Testis (tissue), 3 donors: ENCODE measurements around the gene TNFRSF11A. TPM values are rescaled to one million over a fixed set of nuclear protein-coding genes. Genes with fewer than 3 reads are reported as not detected.
A peak's percentile ranks its signal among the peaks of the same experiment; 100 is the strongest.

Experiments used
- DNase-seq: peaks from one replicate; pipeline ENCODE4 v3.0.0-alpha.2; 2019
- H3K27ac ChIP-seq, 2 donors: fragments of 200-600 bp; sonication (generic); one replicate each; pipeline ENCODE4 v1.5.1; 2019
- H3K27me3 ChIP-seq: fragments of 200-600 bp; sonication (generic); one replicate; pipeline ENCODE4 v1.5.1; 2019
- H3K36me3 ChIP-seq: fragments of 200-600 bp; sonication (generic); one replicate; pipeline ENCODE4 v1.5.1; 2017; ENCODE audit warnings: low read depth; ENCODE audit errors: missing control alignments
- H3K4me1 ChIP-seq: fragments of 200-600 bp; sonication (generic); one replicate; pipeline ENCODE4 v1.5.1; 2019
- H3K4me3 ChIP-seq, 2 donors: fragments of 200-600 bp; sonication (generic); one replicate each; pipeline ENCODE4 v1.5.1; 2017 to 2019
- H3K9me3 ChIP-seq: fragments of 200-600 bp; sonication (generic); one replicate; pipeline ENCODE4 v1.5.1; 2017
- POLR2A ChIP-seq: fragments of 450-650 bp; IDR thresholded peaks from one replicate; pipeline ENCODE4 v1.6.1; 2017; ENCODE audit warnings: antibody characterized with exemption, mild to moderate bottlenecking, moderate library complexity
- WGBS, 2 donors: methylation state at CpG; one replicate each; pipeline ENCODE4 v1.1.5; 2018; 5-methylcytosine and 5-hydroxymethylcytosine counted together
- intact Hi-C: fragments of 100-400 bp; cut with DNase I; formaldehyde crosslinking; loops from one replicate; pipeline ENCODE4 v1.15.1; 2023; ENCODE audit warnings: low total_unique reads
- polyA plus RNA-seq: library from polyadenylated mRNA; stranded (reverse); fragments of 350-450 nt; fragmentation: Illumina TruSeq; extraction: RNeasy Lipid Tissue Mini Kit (QIAGEN cat#74804); gene quantifications from one replicate; pipeline ENCODE4 v1.2.3, GENCODE V29; 2014; ENCODE audit warnings: low read depth, low replicate concordance; ENCODE audit not compliant: insufficient read depth
- small RNA-seq, 2 donors: library from RNA; depleted of rRNA; stranded (forward); fragments of <200 nt; gene quantifications; one replicate each; pipeline ENCODE3, GENCODE V24; 2016
- total RNA-seq, 2 donors: library from RNA; depleted of rRNA; stranded (reverse); fragments of >200 nt; gene quantifications; one replicate each; pipeline ENCODE4 v1.2.3, GENCODE V29; 2016
- TF ChIP-seq, protein P1 (sequence below), 3 experiments: fragments of 450-650 bp in 2 of 3; fragments of 200-600 bp in 1 of 3; sonication (generic) in 1 of 3; IDR thresholded peaks; one replicate each; pipeline ENCODE4 v1.5.1; 2016 to 2019; ENCODE audit warnings: antibody characterized with exemption in 3 of 3, mild to moderate bottlenecking in 2 of 3, moderate library complexity in 1 of 3

Gene TNFRSF11A
- total and polyA plus RNA-seq, 3 donors from 2014 or later = 2.4 to 3.3 (median 3.0) TPM

DNA sequence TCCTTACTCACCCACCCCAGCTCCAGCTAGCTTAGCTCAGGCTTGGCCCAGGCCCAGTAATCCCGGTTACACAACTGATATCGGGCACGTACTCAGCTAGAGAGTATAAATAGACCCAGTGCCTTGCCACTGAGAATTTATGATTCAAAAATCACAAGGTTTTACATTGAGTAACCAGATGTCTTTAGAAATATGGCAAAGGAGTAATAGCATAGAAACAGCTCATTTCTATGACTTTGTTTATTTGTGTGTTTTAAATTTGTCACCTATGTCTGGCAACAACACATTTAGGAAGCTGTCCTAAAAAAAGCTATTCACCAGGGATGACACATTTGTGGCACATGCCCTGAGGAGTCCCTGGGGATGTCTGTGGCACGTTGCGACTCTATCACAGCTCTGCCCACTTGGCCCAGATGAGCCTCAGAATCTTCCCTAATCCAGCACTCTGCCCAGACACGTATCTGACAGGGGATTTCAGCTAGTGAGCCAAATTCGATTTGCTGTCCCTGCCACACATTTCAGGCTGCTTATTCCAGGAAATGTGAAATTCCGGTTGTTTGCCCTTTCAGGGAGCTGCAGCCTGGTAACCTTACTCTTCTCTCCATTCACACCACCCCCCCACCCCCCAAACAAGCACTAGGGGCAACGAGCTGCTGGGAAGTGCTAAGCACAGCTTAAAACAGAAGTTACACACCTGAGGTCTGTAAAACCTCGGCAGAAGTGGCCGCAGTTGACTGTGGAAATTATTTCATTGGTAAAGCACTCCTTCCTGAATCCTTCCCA is 112.3 kb downstream of the TNFRSF11A start:
- Histone ChIP-seq H3K36me3 (no peaks in the 10 kb centered on the region), H3K9me3 (no peaks in the 10 kb centered on the region), H3K27ac (peak overlapping the region in 1 of 2 donors; percentile 32), H3K4me3 (no peak overlapping the region), H3K27me3 (no peaks in the 10 kb centered on the region), H3K4me1 (peaks cover 15% of the 10 kb centered on the region)
- TF ChIP-seq, protein P1, sequence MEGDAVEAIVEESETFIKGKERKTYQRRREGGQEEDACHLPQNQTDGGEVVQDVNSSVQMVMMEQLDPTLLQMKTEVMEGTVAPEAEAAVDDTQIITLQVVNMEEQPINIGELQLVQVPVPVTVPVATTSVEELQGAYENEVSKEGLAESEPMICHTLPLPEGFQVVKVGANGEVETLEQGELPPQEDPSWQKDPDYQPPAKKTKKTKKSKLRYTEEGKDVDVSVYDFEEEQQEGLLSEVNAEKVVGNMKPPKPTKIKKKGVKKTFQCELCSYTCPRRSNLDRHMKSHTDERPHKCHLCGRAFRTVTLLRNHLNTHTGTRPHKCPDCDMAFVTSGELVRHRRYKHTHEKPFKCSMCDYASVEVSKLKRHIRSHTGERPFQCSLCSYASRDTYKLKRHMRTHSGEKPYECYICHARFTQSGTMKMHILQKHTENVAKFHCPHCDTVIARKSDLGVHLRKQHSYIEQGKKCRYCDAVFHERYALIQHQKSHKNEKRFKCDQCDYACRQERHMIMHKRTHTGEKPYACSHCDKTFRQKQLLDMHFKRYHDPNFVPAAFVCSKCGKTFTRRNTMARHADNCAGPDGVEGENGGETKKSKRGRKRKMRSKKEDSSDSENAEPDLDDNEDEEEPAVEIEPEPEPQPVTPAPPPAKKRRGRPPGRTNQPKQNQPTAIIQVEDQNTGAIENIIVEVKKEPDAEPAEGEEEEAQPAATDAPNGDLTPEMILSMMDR (IDR thresholded peaks at IDR 0.05) = no peak
- no peak for TF ChIP-seq POLR2A
- intact Hi-C loops = no loop called here
- DNase-seq = peak; percentile 65
- WGBS, 2 donors = 33 to 35% methylated on average over 11 of the region's 11 CpGs

DNA sequence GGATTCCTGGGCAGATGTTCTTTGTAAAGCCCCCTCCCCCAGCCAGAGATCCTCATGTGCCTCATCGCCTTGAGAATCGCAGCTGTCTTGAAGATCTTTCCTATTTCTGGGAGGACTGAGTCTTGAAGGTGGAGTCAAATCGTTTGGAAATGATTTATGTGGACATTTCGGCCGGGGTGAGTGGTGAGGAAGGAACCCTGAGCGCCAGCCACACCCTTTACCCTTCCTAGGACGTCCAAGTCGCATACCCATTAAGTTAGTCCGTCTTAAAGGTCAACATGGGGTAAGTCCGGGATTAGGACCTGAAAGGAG is 112.9 kb downstream of the TNFRSF11A start:
- no peaks in the 10 kb centered on the region for H3K9me3 ChIP-seq
- TF ChIP-seq POLR2A = no peak
- TF ChIP-seq, protein P1 (IDR thresholded peaks at IDR 0.05) = no peak
- peaks cover 15% of the 10 kb centered on the region for H3K4me1 ChIP-seq
- no peaks in the 10 kb centered on the region for H3K36me3 ChIP-seq
- WGBS, 2 donors = 15 to 21% methylated on average over 10 of the region's 10 CpGs
- no peak overlapping the region for H3K27ac ChIP-seq
- no peaks in the 10 kb centered on the region for H3K27me3 ChIP-seq
- intact Hi-C loops = no loop called here
- peak; percentile 26 for DNase-seq
- H3K4me3 ChIP-seq = no peak overlapping the region

DNA sequence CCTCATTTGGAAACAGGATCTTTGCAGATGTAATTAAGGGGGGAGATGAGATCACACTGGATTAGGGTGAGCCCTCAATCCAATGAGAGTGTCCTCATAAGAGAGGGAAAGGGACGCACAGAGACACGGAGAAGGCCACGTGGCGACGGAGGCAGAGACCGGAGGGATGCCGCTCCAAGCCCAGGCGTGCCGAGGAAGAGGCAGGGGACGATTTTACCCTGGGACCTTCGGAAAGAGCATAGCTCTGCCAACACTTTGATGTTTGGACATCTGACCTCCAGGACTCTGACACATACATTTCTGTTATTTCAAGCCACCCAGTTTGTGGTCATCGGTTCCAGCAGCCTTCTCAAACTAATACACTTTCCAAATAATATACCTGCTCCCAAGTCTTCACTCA is 113.3 kb downstream of the TNFRSF11A start:
- H3K27ac ChIP-seq = no peak overlapping the region
- H3K4me3 ChIP-seq = no peak overlapping the region
- DNase-seq = no peak
- H3K4me1 ChIP-seq = peaks cover 15% of the 10 kb centered on the region
- no peaks in the 10 kb centered on the region for H3K9me3 ChIP-seq
- 76 to 78% methylated on average over 10 to 12 of the region's 12 CpGs for WGBS, 2 donors
- no peak for TF ChIP-seq POLR2A
- TF ChIP-seq, protein P1 (IDR thresholded peaks at IDR 0.05) = no peak
- intact Hi-C loops = no loop called here
- no peaks in the 10 kb centered on the region for H3K36me3 ChIP-seq
- no peaks in the 10 kb centered on the region for H3K27me3 ChIP-seq

DNA sequence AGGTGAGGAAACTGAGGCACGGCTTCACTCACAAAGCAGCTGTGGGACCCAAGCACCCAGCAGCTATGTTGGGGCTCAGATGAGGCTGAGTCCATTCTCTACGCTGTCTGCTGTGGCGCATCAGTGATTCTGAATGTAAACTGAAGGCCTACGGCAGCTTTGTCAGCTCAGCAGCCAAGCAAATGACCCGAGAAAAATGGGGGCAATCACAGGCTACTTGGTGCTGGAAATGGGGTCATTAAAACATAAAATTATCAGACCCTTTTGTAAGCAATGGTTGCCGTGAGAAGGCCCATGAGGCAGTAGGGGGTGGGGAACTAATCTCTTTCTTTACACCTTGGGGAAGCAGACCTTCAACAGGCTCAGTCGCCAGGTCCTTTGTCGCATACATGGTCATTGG is 113.8 kb downstream of the TNFRSF11A start:
- no peak overlapping the region for H3K27ac ChIP-seq
- 51 to 70% methylated on average over 8 of the region's 8 CpGs for WGBS, 2 donors
- no peak for TF ChIP-seq POLR2A
- TF ChIP-seq, protein P1 (IDR thresholded peaks at IDR 0.05) = no peak
- H3K36me3 ChIP-seq = no peaks in the 10 kb centered on the region
- no peaks in the 10 kb centered on the region for H3K27me3 ChIP-seq
- peaks cover 15% of the 10 kb centered on the region for H3K4me1 ChIP-seq
- DNase-seq = no peak
- no peaks in the 10 kb centered on the region for H3K9me3 ChIP-seq
- no peak overlapping the region for H3K4me3 ChIP-seq
- intact Hi-C loops = no loop called here

Small RNAs within 50 kb of the gene (small RNA-seq; reads per million reads assigned to genes)
- gene AC100843.2 = 0 reads per million in 2 donors
- 0 reads per million in 2 donors for gene RF00019

Other genes starting within 250 kb of the TNFRSF11A start
- 10 to 100 TPM; 30.6 TPM for gene PIGN, start 138.3 kb upstream of the TNFRSF11A start, total RNA-seq
- gene PIGN, start 138.3 kb upstream of the TNFRSF11A start, polyA plus RNA-seq = 28.2 TPM
- gene RELCH, start 138.1 kb upstream of the TNFRSF11A start, total RNA-seq = 10 to 100 TPM; 27.2 to 41.6 TPM
- gene RELCH, start 138.1 kb upstream of the TNFRSF11A start, polyA plus RNA-seq = 15.7 TPM
- 10 to 100 TPM; 46.2 to 56.9 TPM for gene ZCCHC2, start 197.7 kb downstream of the TNFRSF11A start, total RNA-seq
- gene ZCCHC2, start 197.7 kb downstream of the TNFRSF11A start, polyA plus RNA-seq = 51.6 TPM